ENCODE results near the gene FLG. TPM values are rescaled to one million over a fixed set of nuclear protein-coding genes. Genes with fewer than 3 reads are reported as not detected.

FLG gene
- total RNA-seq, 1 experiment from 2014 or later, result not detected

Other genes starting within 250 kb of the FLG start
- not detected in 2 replicates for gene TCHHL1, start 236.2 kb downstream of the FLG start, total RNA-seq (2014; rRNA removed; shearing (Covaris generic); ENCODE audit: low replicate concordance)
- gene TCHH, start 209.8 kb downstream of the FLG start, total RNA-seq (2014; rRNA removed; shearing (Covaris generic); ENCODE audit: low replicate concordance), result not detected in 2 replicates
- gene RPTN, start 166.0 kb downstream of the FLG start, total RNA-seq (2014; rRNA removed; shearing (Covaris generic); ENCODE audit: low replicate concordance), result not detected in 2 replicates
- gene HRNR, start 101.0 kb downstream of the FLG start, total RNA-seq (2014; rRNA removed; shearing (Covaris generic); ENCODE audit: low replicate concordance), result not detected in 2 replicates
- gene FLG2, start 34.8 kb upstream of the FLG start, total RNA-seq (2014; rRNA removed; shearing (Covaris generic); ENCODE audit: low replicate concordance), result not detected in 2 replicates
- not detected in 2 replicates for gene CRNN, start 89.0 kb upstream of the FLG start, total RNA-seq (2014; rRNA removed; shearing (Covaris generic); ENCODE audit: low replicate concordance)
- gene LCE5A, start 185.6 kb upstream of the FLG start, total RNA-seq (2014; rRNA removed; shearing (Covaris generic); ENCODE audit: low replicate concordance), result not detected in 2 replicates
- gene CRCT1, start 189.2 kb upstream of the FLG start, total RNA-seq (2014; rRNA removed; shearing (Covaris generic); ENCODE audit: low replicate concordance), result not detected in 2 replicates
- gene LCE3E, start 241.5 kb upstream of the FLG start, total RNA-seq (2014; rRNA removed; shearing (Covaris generic); ENCODE audit: low replicate concordance), result not detected in 2 replicates

Data from Karpas-422 (cell line).